MG63 (cell line): ENCODE measurements around the gene FIZ1. TPM values are rescaled to one million over a fixed set of nuclear protein-coding genes. Genes with fewer than 3 reads are reported as not detected.
A peak's percentile ranks its signal among the peaks of the same experiment; 100 is the strongest.
"Not testable (repeated sequence)": the region's sequence is repeated elsewhere in the genome, so short reads cannot be mapped to it uniquely, and the experiment has no call there.

Experiments used
- DNase-seq: peaks from one replicate; pipeline ENCODE4 v3.0.0-alpha.2; 2020
- H3K27me3 ChIP-seq: fragments of 250-450 bp; sonication (Bioruptor Pico); 2 replicates; pipeline ENCODE4 v1.5.1; 2020; ENCODE audit warnings: mild to moderate bottlenecking, moderate library complexity
- H3K36me3 ChIP-seq: fragments of 250-450 bp; sonication (Bioruptor Pico); 2 replicates; pipeline ENCODE4 v1.5.1; 2020; ENCODE audit warnings: mild to moderate bottlenecking, moderate library complexity
- H3K4me3 ChIP-seq: fragments of 250-450 bp; sonication (Bioruptor Pico); 2 replicates; pipeline ENCODE4 v1.5.1; 2020; ENCODE audit warnings: mild to moderate bottlenecking, moderate library complexity
- H3K9me3 ChIP-seq: fragments of 250-450 bp; sonication (Bioruptor Pico); 2 replicates; pipeline ENCODE4 v1.5.1; 2020; ENCODE audit warnings: mild to moderate bottlenecking, moderate library complexity
- total RNA-seq: library from RNA; depleted of rRNA; stranded (reverse); fragments of >200 nt; shearing (Covaris generic); gene quantifications from 2 replicates; pipeline ENCODE4 v1.2.3, GENCODE V29; 2014; ENCODE audit warnings: low replicate concordance

FIZ1 gene
- total RNA-seq, 1 experiment from 2014 or later, result 4.0 TPM

DNA sequence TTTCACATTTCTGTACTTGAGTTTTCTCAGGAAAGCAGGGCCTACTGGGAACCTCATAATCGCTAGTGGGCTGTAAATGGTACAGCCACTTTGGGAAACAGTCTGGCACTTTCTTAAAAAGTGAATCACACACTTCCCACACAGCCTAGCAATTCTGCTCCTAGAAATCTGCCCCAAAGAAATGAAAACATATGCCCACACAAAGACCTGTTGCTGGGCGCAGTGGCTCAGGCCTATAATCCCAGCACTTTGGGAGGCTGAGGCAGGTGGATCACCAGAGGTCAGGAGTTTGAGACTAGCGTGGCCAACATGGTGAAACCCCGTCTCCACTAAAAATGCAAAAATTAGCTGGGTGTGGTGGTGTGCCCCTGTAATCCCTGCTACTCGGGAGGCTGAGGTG, 29.8 kb downstream of the FIZ1 start:
- not testable (repeated sequence) for DNase-seq, H3K9me3 ChIP-seq, H3K36me3 ChIP-seq, H3K27me3 ChIP-seq, H3K4me3 ChIP-seq

DNA sequence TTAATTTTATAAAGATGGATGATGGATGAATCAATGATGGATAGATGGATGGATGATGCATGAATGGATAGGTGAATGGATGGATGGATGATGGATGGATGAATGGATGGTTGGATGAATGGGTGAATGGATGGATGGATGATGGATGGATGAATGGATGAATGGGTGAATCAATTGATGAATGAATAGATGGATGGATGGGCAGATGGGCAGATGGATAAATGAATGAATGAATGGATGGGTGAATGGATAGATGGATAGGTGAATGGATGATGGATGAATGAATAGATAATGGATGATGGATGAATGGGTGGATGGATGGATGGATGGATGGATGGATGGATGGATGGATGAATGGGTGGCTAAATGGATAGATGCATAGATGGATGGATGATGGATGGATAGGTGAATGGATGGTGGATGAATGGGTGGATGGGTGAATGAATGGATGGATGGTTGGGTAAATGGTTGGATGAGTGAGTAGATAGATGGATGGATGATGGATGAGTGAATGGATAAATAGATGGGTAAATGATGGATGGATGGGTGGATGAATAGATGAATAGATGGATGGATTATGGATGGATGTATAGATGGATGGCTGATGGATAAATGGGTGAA, 31.5 kb downstream of the FIZ1 start:
- peaks cover 2% of the 10 kb centered on the region; the same call in 1 of the 2 replicates for H3K27me3 ChIP-seq
- H3K9me3 ChIP-seq, result no peaks in the 10 kb centered on the region
- DNase-seq, result no peak
- H3K4me3 ChIP-seq, result no peak overlapping the region
- no peaks in the 10 kb centered on the region for H3K36me3 ChIP-seq

DNA sequence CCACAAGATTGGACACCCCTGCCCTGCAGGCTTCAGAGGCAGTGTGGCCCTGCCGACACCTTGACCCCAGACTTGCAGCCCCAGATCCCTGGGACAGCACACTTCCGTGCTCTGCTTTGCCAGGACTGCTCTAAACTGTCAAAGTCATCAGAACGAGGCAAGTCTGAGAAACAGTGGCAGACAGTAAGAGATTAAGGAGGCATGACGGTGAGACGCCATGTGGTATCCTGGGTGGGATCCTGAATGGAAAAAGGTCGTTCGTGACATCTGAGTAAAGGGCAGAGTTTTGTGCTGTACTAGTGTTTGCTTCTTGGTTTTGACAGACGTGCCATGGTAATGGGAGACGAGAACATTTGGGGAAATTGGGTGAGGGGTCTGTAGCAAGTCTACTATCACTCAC, 32.5 kb downstream of the FIZ1 start:
- Histone ChIP-seq H3K27me3 (peaks cover 2% of the 10 kb centered on the region; the same call in 1 of the 2 replicates), H3K9me3 (no peaks in the 10 kb centered on the region), H3K4me3 (no peak overlapping the region), H3K36me3 (no peaks in the 10 kb centered on the region)
- no peak for DNase-seq

DNA sequence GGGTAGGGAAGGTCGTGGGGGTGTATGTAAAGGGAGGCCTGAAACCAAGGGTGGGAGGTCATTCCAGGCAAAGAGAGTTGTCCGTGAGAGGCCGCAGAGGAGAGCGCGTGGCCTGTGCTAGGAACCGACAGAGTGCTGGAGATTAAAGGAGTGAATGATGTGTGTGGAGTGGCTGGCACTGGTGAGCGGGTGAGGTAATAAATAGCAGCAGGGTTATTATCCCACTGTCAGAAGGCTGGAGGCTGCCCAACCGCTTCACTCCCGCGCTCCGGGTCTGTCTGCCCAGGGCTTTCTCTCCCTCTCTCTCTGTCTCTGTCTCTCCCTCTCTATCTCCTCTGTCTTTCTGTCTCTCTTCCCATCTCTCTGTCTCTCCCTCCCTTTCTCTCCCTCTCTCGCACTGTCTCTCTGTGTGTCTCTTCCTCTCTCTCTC, 36.0 kb downstream of the FIZ1 start:
- peak; percentile 97 for DNase-seq
- no peaks in the 10 kb centered on the region for H3K36me3 ChIP-seq
- peaks cover 2% of the 10 kb centered on the region; the same call in 1 of the 2 replicates for H3K27me3 ChIP-seq
- H3K9me3 ChIP-seq, result peaks cover 5% of the 10 kb centered on the region; the same call in 1 of the 2 replicates
- H3K4me3 ChIP-seq, result no peak overlapping the region

DNA sequence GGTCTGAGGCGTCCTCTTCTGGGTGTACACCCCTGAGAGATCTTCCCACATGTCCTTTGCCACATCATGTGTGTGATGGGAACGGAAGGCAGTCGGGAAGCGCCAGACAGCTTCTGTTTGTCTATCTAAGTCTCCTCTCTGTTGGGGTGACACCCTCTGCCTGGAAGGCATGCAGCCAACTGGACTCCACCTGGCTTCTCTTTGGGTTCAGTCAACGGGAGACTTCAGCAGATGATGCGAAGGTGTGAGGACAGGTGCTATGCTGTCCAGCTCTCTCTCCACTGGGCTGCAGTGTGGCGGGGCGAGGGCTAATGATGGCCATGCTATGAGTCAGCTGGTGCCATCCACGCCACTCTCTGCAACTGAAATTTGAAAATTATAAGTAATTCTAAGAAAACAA, 39.6 kb downstream of the FIZ1 start:
- Histone ChIP-seq H3K9me3 (peaks cover 5% of the 10 kb centered on the region; the same call in 1 of the 2 replicates), H3K4me3 (no peak overlapping the region), H3K27me3 (no peaks in the 10 kb centered on the region), H3K36me3 (no peaks in the 10 kb centered on the region)
- DNase-seq, result no peak

DNA sequence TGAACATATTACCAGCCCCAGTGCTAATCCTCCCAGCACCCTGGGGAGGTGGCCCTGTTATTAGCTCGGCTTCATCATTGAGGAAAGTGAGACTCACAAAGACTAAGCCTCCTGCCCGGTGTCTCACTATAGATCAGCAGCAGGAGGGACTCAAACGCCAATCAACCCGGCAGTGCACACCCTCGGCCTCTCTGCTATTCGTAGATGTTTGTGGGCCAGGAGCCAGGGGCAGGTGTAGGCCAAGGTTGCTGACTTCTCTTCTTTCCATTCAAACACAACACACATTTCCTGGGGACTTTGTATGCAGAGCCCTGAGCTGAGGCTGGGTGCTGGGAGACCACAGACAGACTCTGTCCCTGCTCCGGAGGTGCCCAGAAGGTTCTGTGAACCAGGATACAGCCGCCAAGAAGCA, 44.6 kb downstream of the FIZ1 start:
- Histone ChIP-seq H3K27me3 (no peaks in the 10 kb centered on the region), H3K9me3 (no peaks in the 10 kb centered on the region), H3K36me3 (no peaks in the 10 kb centered on the region), H3K4me3 (no peak overlapping the region)
- no peak for DNase-seq

DNA sequence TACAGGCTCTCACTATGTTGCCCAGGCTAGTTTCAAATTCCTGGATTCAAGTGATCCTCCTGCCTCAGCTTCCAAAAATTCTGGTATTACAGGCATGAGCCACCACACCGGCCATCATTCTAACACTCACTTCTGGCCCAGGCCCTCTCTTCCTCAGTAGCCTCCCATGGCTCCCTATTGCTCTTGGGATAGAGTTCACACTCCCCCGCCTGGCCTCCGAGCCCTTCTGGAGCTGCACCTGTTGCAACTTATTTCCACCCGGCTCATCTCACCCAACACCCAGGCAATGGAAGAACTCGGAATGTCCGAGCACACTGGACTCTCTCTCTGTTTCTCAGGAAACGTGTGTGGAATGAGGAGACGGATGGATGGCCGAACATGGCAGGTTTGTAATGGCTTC, 45.0 kb downstream of the FIZ1 start:
- H3K27me3 ChIP-seq, result no peaks in the 10 kb centered on the region
- DNase-seq, result no peak
- no peaks in the 10 kb centered on the region for H3K36me3 ChIP-seq
- H3K4me3 ChIP-seq, result no peak overlapping the region
- no peaks in the 10 kb centered on the region for H3K9me3 ChIP-seq

DNA sequence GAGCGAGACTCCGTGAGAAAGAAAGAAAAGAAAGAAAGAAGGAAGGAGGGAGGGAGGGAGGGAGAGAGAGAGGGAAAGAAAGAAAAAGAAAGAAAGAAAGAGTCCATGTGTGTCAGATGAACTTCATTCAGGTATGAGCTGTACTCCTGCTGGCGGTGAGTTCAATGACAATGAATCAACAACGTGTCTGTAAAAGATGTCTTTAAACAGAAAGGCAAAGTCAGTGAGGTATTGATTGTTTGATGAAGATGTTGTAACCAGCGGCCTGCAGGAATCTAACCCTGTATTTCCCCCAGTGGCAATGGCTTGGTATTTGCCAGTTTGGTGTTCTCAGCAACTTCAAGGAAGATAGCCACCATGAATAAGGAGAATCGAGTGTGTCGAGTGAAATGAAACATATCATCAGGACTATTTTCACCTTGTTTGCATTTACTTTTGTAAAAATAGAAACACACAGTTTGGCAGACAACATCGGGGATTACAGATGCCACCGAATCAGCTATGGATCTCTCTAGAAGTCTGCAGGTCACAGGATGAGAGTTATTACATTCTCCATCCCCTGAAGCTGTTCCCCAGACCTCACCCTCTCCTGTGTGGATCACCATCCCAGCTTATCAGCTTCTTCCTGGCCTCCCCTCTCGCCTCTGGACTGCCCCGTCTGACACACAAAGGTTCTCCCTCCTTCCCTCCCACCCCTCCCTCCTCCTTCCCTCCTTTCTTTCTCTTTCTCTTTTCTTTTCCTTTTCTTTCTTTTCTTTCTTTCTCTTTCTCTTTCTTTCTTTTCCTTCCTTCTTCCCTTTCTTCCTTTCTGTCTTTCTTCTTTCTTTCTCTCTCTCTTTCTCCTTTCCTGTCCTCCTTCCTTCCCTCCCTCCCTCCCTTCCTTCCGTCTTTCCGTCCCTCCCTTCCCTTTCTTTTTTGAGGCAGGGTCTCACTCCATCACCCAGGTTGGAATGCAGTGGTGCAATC, 45.8 kb downstream of the FIZ1 start:
- no peaks in the 10 kb centered on the region for H3K36me3 ChIP-seq
- no peak for DNase-seq
- no peak overlapping the region for H3K4me3 ChIP-seq
- no peaks in the 10 kb centered on the region for H3K27me3 ChIP-seq
- no peaks in the 10 kb centered on the region for H3K9me3 ChIP-seq

DNA sequence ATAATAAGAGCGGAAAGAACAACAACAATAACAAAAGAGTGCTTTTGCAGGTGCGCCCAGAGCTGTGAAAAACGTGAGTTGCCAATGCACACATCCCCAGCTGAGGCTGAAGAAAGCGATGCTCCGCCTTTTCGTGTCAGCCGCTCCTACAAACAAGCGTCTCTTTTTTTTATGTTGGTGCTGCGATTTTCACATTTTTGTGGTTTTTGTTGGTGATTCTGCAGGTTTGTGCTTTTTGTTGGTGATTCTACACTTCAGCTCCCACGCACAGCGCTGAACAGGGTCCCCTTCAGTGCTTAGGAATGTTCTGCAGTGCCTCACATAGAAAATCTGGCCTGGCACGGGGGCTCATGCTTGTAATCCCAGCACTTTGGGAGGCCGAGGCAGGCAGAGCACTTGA, 46.7 kb downstream of the FIZ1 start:
- no peak overlapping the region for H3K4me3 ChIP-seq
- H3K27me3 ChIP-seq, result no peaks in the 10 kb centered on the region
- peak; percentile 81 for DNase-seq
- no peaks in the 10 kb centered on the region for H3K9me3 ChIP-seq
- H3K36me3 ChIP-seq, result no peaks in the 10 kb centered on the region

DNA sequence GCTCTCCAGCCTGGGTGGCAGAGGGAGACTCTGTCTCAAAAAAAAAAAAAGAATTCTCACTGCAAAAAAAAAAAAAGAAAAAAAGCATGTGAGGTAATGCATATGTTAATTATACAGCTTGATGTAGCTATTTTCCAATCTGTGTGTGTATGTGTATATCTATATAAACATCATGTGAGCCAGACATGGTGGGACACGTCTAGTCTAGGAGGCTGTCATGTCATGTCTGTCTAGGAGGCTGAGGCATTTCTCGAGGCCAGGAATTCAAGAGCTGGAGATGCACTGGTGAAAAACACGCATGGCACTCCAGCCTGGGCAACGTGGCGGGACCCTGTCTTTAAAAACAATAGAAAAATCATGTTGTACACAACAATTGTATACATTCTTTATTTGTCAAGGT, 47.1 kb downstream of the FIZ1 start:
- Histone ChIP-seq H3K27me3 (no peaks in the 10 kb centered on the region), H3K4me3 (no peak overlapping the region), H3K36me3 (no peaks in the 10 kb centered on the region), H3K9me3 (no peaks in the 10 kb centered on the region)
- DNase-seq, result no peak

DNA sequence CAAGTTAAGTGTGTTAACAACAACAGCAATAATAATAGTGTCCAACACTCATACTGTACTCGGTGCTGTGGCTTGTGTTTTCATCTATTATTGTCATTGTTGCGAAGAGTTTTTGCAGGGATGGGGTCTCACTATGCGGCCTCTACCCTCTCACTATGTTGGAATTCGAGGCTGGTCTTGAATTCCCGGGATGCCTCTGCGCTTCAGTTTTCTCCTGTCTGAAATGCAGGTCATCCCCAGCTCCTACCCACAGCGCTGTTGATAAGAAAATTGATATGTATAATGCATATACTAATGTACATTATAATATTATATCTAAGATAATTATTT, 49.0 kb downstream of the FIZ1 start:
- no peak for DNase-seq
- no peaks in the 10 kb centered on the region for H3K27me3 ChIP-seq
- no peaks in the 10 kb centered on the region for H3K9me3 ChIP-seq
- no peaks in the 10 kb centered on the region for H3K36me3 ChIP-seq
- peak overlapping the region; percentile 9 for H3K4me3 ChIP-seq

DNA sequence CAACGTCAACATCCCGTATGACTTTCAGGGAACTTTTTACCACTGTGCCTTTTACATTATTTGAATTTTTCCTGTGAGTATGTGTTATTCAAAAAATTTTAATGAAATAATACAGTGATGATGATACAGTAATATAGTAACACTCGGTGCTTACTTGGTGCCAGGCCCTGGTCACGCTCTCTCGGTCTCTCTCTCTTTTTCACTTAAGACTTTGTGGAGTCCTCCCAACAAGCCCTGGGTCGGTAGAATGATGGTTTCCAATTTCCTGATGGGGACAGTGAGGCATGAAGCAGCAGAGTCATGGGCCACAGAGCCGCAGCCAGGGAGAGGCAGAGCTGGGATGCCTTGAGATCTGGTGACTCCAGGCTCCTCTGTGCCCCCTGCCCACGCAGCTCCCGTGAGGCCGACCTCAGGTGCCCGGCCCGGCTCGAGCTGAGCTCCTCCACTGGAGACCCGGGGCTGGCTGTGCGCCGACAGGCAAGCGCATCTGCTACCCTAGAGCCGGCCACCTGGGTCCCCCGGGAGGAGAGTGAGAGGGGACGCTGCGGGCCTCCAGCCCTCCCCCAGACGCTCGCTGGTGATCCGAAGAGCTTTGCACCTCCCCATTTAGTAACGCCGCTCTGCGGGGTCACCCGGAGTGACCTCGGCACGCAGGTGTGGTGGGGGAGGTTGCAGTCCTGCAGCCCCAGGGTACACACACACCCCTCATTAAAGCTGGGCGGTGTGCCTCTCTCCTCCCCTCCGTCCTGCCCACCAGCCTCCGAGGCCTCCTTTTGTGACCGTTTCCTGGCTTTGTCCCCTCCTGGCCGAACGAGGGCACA, 49.6 kb downstream of the FIZ1 start:
- peak; percentile 86 for DNase-seq
- H3K27me3 ChIP-seq, result no peaks in the 10 kb centered on the region
- H3K4me3 ChIP-seq, result peak overlapping the region; percentile 9
- no peaks in the 10 kb centered on the region for H3K36me3 ChIP-seq
- no peaks in the 10 kb centered on the region for H3K9me3 ChIP-seq

DNA sequence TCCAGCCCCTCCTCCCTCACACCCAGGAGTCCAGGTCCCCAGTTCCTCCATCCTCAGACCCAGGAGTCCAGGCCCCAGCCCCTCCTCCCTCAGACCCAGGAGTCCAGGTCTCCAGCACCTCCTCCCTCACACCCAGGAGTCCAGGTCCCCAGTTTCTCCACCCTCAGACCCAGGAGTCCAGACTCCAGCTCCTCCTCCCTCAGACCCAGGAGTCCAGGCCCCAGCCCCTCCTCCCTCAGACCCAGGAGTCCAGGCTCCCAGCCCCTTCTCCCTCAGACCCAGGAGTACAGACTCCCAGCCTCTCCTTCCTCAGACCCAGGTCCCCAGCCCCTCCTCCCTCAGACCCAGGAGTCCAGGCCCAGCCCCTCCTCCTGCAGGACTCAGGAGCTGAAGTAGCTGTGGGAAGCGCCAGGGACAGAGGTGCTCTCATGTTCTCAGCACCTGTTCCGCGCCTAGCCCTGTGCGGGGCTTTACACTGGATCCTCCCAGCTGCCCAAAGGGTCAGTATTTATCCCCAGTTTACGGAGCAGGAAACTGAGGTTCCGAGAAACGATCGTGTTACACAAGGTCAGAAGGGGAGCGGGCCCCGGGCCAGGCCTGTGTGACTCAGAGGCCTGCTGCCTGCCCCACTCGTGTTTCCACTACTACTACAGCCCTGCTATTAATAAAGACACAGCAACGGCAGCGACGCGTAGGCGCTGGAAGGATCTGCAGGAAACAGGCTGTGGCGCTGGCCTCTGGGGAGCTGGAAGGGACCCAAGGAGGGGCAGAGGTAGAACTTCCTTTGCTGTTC, 52.3 kb downstream of the FIZ1 start:
- peak; percentile 95 for DNase-seq

DNA sequence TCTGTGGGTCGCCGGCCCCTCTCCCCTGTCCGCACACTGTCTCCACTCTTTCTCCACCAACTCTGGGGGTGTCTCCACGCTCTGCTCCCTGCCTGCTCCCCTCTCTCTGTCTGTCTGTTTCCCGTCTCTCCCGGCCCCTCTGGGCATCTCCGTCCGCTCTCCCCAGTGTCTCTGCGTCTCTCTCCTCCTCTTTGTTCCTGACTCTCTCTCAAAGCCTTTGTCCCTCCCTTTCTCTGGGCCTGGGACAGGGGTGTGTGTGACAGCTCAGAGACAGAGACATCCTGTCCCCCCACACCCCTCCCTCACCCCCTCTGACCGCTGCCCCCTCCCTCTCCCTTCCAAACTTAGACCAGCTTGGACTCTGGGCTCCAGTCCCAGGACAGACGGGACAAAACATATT, 53.3 kb downstream of the FIZ1 start:
- no peaks in the 10 kb centered on the region for H3K36me3 ChIP-seq
- no peaks in the 10 kb centered on the region for H3K9me3 ChIP-seq
- no peaks in the 10 kb centered on the region for H3K27me3 ChIP-seq
- no peak for DNase-seq
- no peak overlapping the region for H3K4me3 ChIP-seq

More for the DNA sequence above, 52.3 kb downstream of the FIZ1 start:
- H3K27me3 ChIP-seq, result no peaks in the 10 kb centered on the region
- no peaks in the 10 kb centered on the region for H3K36me3 ChIP-seq
- H3K4me3 ChIP-seq, result no peak overlapping the region
- no peaks in the 10 kb centered on the region for H3K9me3 ChIP-seq

DNA sequence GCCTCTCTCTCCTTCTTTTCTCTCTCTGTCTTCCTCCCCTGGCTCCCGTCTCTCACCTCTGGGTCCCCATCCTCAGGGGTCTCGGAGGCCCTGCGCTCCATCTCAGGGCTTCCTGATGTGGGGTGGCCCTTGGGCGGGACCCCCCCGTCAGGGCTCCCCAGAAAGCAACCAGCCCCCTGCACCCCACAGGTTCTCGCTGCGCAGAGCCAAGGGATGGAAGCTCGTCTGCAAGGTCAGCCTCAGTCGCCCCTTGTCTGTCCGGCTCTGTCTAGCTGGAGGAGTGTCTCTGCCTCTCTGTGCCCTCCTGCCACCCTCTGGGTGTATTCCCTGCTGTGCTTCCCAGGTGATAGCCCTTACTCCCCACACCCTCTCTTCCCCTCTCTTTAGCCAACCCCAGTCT, 53.9 kb downstream of the FIZ1 start, which contains the start of gene SBK3:
Gene SBK3, minus strand, starts transcription at position 101 of the 400 bp plus-strand sequence. Its CDS starts 0 bp downstream, at position 101.
- Histone ChIP-seq H3K4me3 (no peak within 1 kb of the TSS), H3K36me3 (no peaks in the 10 kb centered on the region), H3K9me3 (no peaks in the 10 kb centered on the region), H3K27me3 (no peaks in the 10 kb centered on the region)
- no peak for DNase-seq

DNA sequence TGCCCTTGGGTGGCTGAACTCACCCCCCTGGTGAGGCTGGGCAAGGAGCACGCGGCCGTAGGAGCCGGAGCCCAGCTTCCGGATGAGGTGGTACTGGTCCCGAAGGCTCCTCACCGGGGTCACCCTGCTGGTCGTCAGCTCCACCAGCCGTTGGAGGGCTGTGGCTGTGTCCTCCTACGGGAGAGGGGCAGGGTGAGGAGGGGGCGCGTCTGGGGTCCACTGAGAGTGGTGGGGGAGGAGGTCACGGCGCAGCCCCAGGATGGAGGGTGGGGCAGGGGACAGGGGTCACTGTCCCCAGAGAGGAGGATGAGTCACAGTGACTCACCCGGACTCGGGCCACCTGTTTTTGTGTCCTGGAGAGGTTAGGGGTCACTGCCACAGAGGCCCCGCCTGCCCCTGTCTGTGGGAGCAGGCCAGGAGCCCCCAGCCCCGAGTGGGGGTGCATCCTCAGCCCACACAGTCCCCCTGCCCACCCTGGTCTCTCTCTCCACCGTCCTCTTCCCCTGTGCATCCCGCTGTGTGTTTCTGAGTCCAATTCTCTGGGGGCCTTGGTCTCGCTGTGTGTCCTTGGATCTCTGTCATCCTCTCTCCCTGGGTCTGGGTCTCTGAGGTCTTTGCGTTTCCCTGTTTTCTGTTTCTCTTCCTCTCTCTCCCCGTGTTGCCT, 54.4 kb downstream of the FIZ1 start:
- H3K27me3 ChIP-seq, result no peaks in the 10 kb centered on the region
- peak; percentile 35 for DNase-seq
- no peaks in the 10 kb centered on the region for H3K36me3 ChIP-seq
- no peaks in the 10 kb centered on the region for H3K9me3 ChIP-seq
- no peak overlapping the region for H3K4me3 ChIP-seq
